Stimulated activated CD4-positive, alpha-beta T cell treated with anti-CD3 and anti-CD28 coated beads, Interleukin-2, amount 100 ng/mL, for 4 hours (primary cell): ENCODE measurements around the gene PRKACG.

Source experiments
- DNase-seq: peaks from one replicate; pipeline ENCODE4 v3.0.0-alpha.2; 2020; ENCODE audit warnings: low read depth

The PRKACG gene

DNA sequence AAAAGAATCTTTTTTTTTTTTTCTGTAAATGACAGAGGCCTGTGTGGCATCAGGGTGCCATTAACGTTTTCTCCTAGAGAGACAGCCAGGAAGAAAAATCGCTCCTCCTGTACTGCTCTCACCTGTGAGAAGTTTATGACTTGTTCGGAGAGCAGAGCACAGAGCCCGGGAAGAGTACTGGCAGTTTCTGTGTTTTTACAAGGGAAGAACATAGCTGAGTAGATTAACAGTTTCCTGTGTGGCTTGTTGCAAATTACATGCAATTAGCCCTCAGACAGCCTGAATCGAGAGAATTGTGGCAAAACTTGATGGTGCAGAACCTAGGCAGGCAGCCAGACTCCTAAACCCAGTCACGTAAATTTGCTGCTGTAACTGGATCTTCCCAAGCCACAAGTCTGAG lies 32.1 kb downstream of the PRKACG start:
- DNase-seq: no peak

DNA sequence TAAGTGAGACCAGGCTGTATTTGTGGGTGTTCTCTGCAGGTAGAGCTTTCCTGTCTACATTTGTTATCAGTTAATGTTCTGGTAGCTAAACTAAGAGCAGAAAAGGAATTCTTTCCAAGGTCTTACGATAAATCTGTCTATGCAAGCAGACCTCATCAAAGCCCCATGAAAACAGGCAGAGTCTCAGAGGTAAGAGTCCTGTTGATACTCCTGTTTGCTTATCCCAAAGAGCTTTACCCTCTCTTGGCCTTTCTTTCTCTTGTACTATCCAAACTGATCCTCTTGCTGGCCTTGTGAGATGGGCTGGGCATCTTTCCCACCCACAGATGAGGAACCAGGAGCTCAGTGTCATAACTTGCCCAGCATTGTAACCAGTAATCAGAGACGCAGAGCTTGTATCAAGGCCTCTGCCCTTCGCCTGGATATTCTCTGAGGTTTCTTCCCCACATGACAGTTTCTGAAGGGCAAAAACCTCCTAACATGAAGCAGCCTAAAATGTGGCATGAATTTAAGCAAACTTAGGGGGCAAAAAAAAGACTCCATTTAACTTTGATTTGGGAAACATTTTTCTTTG lies 33.5 kb downstream of the PRKACG start:
- no peak for DNase-seq

DNA sequence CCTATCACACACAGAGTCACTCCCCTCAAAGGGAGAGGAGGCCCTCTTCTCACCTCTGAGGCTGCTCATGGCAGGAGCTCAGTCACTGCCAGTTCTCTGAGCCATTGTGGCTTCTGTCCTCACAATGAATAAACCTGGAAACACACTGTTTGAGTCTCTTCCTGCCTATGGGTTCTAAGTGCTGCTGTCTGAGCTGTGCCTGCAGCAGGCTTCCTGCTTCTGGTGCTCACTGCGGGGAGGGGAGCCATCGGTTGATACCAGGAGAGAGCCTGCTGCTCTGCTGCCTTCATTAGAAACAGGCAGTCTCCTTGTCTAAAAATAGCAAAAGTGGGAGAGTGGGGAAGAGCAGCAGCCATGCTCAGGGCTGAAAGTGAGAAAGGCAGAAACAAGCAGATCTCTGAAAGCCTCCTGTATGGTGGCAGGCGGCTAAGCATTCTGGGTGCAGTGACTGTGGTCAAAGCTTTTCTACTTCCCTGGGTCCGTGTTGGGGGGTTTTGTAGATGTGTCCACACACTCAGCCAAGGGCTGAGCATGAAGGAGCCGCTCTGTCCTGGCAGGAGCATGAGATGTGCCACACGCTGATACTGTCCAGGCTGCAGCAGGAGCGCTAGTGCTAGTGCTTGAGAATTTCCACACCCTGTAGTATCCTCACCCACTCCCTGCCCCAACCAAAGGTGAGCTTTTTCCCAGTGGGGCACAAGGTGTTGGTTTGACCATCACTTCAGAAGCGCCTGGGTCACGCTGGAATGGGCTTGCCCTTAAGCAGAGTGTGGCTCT lies 34.2 kb downstream of the PRKACG start:
- no peak for DNase-seq

DNA sequence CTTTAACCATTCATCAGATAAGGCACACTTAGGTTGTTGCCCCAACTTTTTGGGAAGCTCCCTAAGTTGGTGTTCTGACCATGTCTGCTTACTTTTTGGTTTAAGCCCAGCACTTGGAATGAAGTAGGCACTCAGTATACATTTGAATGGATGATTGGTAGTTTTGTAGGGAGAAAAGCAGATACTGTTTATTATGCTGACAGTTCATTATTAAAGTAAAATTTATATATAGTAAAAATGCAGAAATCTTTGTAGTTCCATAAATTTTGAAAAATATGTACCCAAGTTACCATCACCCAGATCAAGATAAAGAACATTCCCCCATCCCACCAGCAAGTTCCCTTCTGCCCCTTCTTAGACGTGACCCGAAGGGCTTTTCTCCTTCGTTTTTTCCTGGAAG lies 35.4 kb downstream of the PRKACG start:
- no peak for DNase-seq

DNA sequence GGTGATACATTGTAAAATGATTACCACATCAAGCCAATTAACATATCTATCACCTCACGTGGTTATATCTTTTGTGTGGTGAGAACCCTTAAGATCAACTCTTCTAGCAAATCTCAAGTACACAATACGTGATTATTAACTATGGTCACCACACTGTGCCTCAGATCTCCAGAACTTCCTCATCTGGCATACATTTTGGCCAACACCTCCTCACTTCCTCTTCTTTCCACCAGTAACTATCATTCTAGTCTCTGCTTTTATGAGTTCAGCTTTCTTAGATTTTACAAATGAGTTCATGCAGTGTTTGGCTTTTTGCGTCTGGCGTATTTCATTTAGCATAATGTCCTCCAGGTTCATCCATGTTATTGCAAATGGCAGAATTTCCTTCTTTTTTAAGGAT lies 35.8 kb downstream of the PRKACG start:
- DNase-seq: no peak

DNA sequence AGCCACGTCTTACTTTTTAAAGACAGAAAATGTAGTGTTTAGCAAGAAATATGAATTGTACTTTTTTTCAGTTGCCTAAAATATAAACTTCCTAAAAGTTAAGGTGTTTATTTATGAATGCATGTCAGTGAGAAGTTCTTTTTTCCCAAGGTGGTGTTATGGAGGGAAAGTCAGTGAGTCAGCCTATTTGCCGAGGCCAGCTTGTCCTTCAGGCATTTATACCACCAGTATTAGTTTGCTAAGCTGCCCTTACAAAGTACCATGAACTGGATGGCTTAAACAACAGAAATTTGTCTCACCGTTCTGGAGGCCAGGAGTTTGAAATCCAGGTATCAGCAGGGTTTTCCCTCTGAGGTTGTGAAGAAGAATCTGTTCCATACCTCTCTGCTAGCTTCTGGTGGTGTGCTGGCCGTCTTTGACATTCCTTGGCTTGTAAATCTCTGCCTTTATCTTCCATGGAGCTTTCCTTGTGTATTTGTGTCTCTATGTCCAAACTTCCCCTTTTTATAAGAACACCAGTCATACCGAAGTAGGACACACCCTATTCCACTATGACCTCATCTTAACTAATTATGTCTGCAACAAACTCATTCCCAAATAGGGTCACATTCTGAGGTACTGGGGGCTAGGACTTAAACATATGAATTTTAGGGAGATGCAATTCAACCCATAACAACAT lies 38.4 kb downstream of the PRKACG start:
- DNase-seq: no peak

DNA sequence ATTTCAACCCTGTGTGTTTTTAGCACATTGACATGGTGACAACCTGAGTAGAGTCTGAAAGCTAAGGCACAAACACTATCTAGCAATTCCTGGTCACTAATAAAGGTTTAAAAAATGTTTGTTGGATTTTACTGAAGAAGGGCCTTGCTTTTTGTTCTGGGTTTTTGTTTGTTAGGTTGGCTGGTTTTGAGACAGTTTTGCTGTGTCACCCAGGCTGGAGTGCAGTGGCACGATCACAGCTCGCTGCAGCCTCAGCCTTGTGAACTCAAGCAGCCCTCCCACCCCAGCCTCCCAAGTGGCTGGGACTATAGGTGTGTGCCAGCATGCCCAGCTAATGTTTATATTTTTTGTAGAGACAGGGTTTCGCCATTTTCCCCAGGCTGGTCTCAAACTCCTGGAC lies 39.0 kb downstream of the PRKACG start:
- no peak for DNase-seq

DNA sequence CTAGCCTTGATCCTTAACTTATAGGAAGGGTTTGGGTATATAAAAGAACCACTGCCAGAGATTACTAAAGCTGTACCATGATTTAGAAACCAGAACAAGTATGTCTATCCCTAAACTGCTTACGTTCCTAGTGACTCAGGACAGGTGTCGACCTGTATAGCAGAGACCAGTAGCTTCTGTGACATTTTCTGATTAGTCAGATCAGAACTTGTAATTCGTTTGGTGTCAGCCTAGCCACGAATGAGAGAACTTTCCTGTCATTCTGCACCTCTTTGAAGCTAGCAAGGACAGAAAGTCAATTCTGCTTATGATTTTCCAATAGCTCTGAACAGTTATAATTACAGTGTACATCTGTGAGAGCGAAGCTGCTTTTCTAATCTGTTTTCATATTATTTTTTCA lies 39.5 kb downstream of the PRKACG start:
- DNase-seq: no peak

DNA sequence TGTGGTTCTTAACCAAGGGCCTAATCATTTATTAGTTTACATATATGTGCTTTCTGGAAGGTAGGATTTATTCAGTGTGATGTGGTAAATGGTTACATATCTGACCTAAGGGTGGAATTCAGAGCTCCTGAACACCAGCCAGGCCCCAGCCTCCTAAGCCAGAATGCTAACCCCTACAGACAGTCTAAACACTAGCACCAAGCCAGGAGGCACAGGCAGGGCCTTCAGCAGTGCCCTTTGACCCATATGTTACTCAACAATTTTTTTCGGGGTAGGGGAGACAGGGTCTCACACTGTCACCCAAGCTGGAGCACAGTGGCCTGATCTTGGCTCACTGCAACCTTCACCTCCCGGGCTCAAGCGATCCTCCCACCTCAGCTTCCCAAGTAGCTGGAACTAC lies 40.3 kb downstream of the PRKACG start:
- DNase-seq: no peak

DNA sequence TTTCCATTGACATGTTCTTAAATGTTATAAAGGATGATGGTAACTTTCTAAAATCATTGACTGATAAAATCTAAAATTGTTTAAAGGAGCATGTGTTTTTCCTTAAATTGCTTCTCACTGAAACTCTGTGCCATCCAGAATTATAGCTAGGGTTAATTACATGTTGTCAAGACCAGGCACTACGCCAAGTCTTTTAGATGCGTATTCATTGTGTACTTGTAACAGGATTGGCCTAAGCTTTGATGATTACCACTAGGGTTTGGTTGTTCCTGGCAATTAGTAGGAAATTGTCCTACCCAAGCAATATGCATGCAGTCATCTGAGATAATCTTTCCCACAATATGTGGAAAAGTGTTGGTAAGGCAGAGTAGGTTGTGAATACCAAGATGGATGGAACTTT lies 43.8 kb downstream of the PRKACG start:
- DNase-seq: no peak

DNA sequence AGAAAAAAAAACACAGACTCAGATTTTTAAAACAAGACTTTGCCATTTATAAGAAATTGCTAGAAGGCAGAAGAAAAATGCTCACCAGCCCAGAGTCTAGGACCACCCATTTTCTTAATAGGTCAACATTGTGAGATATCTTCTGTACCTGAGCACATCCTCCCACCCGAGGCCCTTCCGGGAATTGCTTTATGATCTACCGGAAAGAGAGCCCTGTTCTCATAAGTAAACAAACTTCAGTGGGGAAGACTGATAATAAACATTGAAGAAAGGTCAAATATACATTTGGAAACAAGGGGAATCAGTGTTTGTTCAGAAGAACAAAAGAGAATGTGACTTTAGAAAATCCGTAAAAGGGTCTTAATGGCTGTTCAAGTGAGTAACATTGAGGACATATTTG lies 44.4 kb downstream of the PRKACG start:
- DNase-seq: no peak

DNA sequence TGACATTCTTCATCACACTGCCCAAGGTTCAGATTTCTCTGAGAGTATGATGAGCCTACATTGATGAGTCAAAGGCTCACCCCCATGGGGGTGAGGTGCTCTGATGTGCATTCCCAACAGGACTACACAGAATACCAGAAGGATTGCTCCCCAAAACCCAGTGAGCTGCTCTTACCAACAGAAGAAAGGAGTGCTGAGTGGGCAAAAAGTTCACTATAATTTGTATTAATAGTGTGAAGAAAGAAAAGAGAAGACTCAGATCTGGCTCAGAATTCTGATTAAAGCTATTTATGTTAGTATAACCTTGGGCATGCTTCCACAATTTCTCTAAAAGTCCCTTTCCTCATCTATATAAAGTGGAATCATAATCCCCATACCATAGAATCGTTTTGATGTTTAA lies 46.1 kb downstream of the PRKACG start:
- no peak for DNase-seq

DNA sequence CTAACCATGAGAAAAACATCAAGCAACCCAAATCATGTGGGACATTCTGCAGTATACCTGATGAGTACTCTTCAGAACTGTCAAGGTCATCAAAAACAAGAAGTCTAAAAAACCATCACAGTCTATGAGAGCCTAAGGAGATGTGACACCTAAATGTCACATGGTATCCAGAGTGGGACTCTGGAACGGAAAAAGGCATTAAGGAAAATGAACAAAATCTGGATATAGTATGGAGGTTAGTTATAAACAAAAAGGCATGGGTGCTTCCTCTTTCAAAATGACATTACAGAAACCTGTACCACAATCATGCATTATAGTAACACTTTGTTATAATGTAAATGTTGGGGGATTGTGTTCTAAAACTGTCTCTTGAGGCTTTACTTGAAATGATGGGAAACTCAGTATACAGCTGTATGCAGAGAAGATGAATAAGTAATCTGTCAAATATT lies 47.4 kb downstream of the PRKACG start:
- DNase-seq: no peak

DNA sequence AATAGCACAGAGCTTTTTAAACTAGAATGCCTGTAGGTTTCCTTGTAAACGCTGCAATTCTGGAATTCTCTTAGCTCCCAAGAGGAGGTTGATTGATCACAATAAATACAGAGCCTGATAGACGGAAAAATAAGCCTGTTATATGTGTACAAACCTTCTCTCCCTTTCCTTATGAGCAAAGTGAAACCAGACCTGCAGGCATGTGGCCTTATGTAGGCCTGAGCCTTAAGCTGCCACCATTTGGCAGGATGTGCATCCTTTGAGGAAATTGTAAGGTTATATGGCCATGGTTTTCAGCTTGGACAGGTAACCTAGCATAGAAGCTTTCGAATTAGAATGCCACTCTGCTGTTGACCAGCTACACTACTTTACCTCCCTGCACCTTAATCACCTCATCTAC lies 49.1 kb downstream of the PRKACG start:
- no peak for DNase-seq

DNA sequence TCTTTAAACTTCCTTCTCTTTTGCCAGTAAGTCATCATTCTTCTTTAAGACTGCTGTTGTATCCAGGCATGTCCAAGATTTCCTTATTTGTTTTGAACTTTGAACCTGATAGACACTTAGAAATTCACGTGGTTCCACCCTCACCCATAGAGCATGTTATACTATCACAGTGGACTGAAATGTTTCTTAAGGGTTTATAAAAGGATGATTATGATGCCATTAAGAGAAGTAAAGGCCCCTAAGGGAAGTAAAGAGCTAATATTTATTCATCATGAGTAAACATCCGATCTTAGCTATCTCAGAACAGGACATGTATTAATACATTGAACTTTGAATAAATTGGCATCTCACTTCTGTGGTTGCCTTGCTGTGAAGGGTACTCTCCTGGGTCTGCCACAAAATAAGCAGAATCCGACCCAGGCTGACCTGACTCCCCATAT lies 49.8 kb downstream of the PRKACG start:
- DNase-seq: no peak

DNA sequence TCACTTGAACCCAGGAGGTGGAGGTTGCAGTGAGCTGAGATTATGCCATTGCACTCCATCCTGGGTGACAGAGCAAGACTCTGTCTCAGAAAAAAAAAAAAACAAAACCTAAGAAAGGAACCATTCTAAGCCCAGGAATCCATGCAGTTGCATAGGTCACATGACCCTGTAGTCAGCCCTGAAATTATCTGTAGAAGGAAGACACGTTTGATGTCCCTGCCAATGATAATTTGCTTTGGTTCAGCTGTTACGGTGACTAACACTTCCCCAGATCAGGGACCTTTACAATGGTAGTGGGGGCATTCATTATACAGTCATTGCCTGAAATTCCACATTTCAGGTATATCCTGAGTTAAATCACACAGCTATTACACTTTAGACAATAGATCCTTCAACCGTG lies 50.5 kb downstream of the PRKACG start:
- no peak for DNase-seq
